ENCODE data around the gene CTAGE9. TPM values are rescaled to one million over a fixed set of nuclear protein-coding genes. Genes with fewer than 3 reads are reported as not detected.

CTAGE9 gene
- total RNA-seq, 3 donors from 2014 or later: not detected

DNA sequence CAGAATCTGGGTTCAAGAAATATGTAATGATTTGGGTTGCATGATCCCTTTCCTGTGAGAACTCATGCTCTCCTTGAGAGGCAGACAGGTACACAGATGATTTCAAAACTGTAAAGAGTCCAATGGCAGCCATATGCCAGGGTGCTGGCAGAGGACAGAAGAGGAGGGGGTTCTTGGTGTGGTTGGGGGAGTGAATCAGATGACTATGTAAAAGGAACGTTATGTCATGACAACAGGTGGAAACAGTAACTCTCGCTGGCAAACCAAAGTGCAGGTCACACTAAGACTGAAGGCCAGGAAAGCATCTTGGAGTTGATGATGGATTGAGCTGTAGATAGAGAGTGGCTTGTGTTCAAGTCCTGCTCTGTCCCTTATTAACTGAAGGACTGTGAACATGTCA is 29.9 kb downstream of the CTAGE9 start:
- Histone ChIP-seq H3K4me3 (no peak overlapping the region), H3K9me3 (no peaks in the 10 kb centered on the region), H3K36me3 (ENCODE audit: low read depth) (peaks cover 4% of the 10 kb centered on the region), H3K4me1 (ENCODE audit: low read depth) (no peaks in the 10 kb centered on the region)
- TF ChIP-seq, protein P1, sequence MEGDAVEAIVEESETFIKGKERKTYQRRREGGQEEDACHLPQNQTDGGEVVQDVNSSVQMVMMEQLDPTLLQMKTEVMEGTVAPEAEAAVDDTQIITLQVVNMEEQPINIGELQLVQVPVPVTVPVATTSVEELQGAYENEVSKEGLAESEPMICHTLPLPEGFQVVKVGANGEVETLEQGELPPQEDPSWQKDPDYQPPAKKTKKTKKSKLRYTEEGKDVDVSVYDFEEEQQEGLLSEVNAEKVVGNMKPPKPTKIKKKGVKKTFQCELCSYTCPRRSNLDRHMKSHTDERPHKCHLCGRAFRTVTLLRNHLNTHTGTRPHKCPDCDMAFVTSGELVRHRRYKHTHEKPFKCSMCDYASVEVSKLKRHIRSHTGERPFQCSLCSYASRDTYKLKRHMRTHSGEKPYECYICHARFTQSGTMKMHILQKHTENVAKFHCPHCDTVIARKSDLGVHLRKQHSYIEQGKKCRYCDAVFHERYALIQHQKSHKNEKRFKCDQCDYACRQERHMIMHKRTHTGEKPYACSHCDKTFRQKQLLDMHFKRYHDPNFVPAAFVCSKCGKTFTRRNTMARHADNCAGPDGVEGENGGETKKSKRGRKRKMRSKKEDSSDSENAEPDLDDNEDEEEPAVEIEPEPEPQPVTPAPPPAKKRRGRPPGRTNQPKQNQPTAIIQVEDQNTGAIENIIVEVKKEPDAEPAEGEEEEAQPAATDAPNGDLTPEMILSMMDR (IDR thresholded peaks at IDR 0.05): no peak
- DNase-seq (no peak), ATAC-seq (no peak)
- intact Hi-C loops (cut with DNase I, micrococcal nuclease): no loop called here

DNA sequence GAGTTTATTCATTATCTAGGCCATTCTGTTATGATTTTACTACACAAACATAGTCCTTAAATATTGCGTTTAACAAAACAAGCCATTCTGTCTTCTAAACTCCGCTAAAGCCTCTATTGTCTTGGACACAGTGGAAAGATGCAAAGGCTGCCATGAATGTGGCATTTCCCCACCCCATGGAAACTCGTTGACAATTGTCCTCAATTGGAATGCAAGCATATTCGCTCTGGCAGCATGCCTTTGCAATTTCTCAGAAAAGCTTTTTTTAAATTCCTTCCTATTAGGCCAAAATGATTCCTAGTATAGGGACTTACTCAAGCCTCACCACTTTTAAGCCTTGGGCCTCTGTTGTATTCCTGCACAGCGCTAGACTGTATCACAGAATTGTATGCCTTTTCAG is 32.4 kb downstream of the CTAGE9 start:
- ATAC-seq (no peak), DNase-seq (no peak)
- Histone ChIP-seq H3K4me3 (no peak overlapping the region), H3K9me3 (no peaks in the 10 kb centered on the region), H3K4me1 (ENCODE audit: low read depth) (no peaks in the 10 kb centered on the region), H3K36me3 (ENCODE audit: low read depth) (no peaks in the 10 kb centered on the region)
- intact Hi-C loops (cut with DNase I, micrococcal nuclease): no loop called here
- TF ChIP-seq, protein P1 (IDR thresholded peaks at IDR 0.05): no peak

DNA sequence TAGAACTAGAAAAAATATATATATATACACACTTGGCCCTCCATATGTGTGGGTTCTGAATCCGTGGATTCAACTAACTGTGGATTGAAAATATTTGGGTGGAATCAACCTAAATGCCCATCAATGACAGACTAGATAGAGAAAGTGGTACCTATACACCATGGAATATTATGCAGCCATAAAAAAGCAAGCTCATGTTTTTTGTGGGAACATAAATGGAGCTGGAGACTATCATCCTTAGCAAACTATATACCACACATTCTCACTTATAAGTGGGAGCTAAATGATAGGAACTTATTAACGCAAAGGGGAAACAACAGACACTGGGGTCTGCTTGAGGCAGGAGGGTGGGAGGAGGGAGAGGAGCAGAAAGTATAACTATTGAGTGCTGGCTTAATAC is 37.6 kb downstream of the CTAGE9 start:
- ATAC-seq: no peak
- TF ChIP-seq, protein P1 (IDR thresholded peaks at IDR 0.05): no peak
- H3K4me1 ChIP-seq (ENCODE audit: low read depth): no peaks in the 10 kb centered on the region
- H3K36me3 ChIP-seq (ENCODE audit: low read depth): no peaks in the 10 kb centered on the region
- intact Hi-C loops (cut with DNase I, micrococcal nuclease): no loop called here
- no peak overlapping the region for H3K4me3 ChIP-seq
- DNase-seq: no peak
- no peaks in the 10 kb centered on the region for H3K9me3 ChIP-seq

DNA sequence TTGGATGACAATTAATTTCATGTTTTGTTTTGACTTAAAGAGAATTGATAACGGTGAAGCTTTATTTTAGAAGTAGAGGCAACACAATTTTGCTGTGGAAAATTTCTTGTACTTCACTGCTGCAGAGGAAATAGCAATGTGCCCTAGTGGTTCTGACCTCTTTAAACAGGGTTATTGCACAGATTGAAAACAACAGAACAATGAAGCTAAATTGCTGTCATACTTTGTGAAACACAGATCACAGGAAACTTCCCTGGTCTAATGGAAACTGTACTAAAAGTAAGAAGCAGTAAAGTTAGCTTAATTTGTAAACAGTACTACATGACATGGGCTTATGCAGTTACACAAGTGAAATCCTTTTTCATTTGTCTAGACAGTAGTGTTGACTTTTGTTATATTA is 40.9 kb downstream of the CTAGE9 start:
- ATAC-seq (no peak), DNase-seq (no peak)
- no peak overlapping the region for H3K4me3 ChIP-seq
- TF ChIP-seq, protein P1 (IDR thresholded peaks at IDR 0.05): no peak
- H3K4me1 ChIP-seq (ENCODE audit: low read depth): no peaks in the 10 kb centered on the region
- intact Hi-C loops (cut with DNase I, micrococcal nuclease): no loop called here
- no peaks in the 10 kb centered on the region for H3K9me3 ChIP-seq
- H3K36me3 ChIP-seq (ENCODE audit: low read depth): no peaks in the 10 kb centered on the region

DNA sequence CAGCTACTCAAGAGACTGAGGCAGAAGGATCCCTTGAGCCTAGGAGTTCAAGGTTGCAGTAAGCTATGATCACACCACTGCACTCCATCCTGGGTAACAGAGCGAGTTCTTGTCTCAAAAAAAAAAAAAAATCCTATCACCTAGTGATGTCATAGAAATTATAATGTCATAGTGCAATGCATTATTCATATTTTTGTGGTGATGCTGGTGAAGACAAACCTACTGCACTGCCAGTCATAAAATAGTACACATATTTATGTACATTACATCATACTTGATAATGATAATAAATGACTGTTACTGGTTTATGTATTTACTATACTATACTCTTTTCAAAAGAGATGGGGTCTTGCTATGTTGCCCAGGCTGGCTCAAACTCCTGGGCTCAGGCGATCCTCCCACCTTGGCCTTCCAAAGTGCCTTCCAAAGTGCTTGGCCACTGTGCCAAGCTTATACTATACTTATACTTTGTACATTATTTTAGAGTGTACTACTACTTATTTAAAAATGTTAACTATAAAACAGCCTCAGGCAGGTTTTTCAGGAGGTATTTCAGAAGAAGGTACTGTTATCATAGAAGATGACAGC is 47.1 kb downstream of the CTAGE9 start:
- TF ChIP-seq, protein P1 (IDR thresholded peaks at IDR 0.05): no peak
- intact Hi-C loops (cut with DNase I, micrococcal nuclease): no loop called here
- H3K4me1 ChIP-seq (ENCODE audit: low read depth): no peaks in the 10 kb centered on the region
- no peak overlapping the region for H3K4me3 ChIP-seq
- ATAC-seq (no peak), DNase-seq (no peak)
- H3K36me3 ChIP-seq (ENCODE audit: low read depth): no peaks in the 10 kb centered on the region
- no peaks in the 10 kb centered on the region for H3K9me3 ChIP-seq

DNA sequence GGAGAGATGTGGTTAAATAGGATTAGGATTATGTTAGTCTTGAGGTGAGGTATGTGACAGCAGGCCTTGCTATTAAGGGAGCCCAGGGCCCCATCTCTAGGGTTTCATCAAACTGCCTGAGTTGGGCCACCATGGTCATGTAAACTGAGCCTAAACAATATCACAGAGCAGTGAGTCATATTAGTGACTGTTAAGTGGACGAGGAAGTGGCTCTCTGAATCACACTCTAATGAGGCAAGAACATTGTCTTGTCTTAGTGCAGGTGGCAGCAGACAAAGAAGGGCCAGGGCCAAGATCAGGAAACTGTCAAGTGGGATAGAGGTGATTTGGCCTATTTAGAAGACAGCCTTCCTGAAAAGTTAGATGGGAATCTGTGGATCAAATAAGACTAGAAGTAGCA is 50.6 kb downstream of the CTAGE9 start:
- no peaks in the 10 kb centered on the region for H3K36me3 ChIP-seq (ENCODE audit: low read depth)
- H3K9me3 ChIP-seq: no peaks in the 10 kb centered on the region
- peak; percentile 85 for ATAC-seq
- TF ChIP-seq, protein P1 (IDR thresholded peaks at IDR 0.05): no peak
- no peak for DNase-seq
- no peak overlapping the region for H3K4me3 ChIP-seq
- no peaks in the 10 kb centered on the region for H3K4me1 ChIP-seq (ENCODE audit: low read depth)
- intact Hi-C loops (cut with DNase I, micrococcal nuclease): no loop called here

Data from mucosa of descending colon (tissue), 3 donors.